ENCODE results near the gene PPIF. TPM values are rescaled to one million over a fixed set of nuclear protein-coding genes. Genes with fewer than 3 reads are reported as not detected.

PPIF gene
- total RNA-seq, 1 donor from 2014 or later: 16.2 TPM

DNA sequence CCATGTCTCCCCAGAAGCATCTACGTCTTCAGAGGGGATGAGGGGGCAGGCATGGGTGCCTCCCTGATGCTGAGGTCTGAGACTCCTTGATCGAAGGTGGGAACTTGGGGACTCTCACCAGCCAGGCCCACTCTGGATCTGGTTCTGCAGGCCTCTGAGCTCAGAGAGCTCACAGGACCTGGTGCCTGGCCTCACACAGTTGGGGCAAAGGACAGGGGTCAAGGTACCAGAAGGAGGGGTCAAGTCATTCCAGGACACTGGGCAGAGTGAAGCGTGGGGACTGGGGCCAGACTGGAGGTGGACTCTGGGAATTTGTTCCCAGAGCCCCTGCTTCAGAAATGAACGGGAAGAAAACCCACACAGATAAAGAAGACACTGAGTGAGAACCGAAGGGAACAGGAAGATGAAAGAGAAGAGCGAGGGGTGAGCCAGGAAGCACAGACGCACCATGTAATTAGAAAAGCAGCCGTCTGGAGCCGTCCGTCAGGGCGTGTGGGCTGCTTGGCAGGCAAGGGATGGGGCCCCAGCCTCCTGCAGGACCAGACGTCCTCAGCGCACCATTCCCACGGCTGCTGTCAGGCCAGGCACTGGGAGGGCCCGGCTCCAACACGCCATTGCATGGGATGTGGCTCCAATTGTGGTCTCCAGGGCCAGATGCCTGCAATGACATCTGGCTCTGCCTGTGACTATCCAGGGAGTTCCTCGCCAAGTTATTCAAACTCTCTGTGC lies 50.5 kb downstream of the PPIF start:
- Mint-ChIP-seq H3K4me3 (ENCODE audit: unreplicated experiment) (no peak overlapping the region), H3K9me3 (ENCODE audit: low read depth) (no peaks in the 10 kb centered on the region), H3K36me3 (ENCODE audit: low read depth) (peaks cover 4% of the 10 kb centered on the region), H3K27ac (ENCODE audit: unreplicated experiment) (peak overlapping the region; percentile 99), H3K27me3 (ENCODE audit: low read depth) (no peaks in the 10 kb centered on the region), H3K4me1 (ENCODE audit: low read depth) (peaks cover 60% of the 10 kb centered on the region)
- DNase-seq (ENCODE audit: low spot score): no peak
- TF ChIP-seq, protein P1, sequence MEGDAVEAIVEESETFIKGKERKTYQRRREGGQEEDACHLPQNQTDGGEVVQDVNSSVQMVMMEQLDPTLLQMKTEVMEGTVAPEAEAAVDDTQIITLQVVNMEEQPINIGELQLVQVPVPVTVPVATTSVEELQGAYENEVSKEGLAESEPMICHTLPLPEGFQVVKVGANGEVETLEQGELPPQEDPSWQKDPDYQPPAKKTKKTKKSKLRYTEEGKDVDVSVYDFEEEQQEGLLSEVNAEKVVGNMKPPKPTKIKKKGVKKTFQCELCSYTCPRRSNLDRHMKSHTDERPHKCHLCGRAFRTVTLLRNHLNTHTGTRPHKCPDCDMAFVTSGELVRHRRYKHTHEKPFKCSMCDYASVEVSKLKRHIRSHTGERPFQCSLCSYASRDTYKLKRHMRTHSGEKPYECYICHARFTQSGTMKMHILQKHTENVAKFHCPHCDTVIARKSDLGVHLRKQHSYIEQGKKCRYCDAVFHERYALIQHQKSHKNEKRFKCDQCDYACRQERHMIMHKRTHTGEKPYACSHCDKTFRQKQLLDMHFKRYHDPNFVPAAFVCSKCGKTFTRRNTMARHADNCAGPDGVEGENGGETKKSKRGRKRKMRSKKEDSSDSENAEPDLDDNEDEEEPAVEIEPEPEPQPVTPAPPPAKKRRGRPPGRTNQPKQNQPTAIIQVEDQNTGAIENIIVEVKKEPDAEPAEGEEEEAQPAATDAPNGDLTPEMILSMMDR (IDR thresholded peaks at IDR 0.05): no peak

DNA sequence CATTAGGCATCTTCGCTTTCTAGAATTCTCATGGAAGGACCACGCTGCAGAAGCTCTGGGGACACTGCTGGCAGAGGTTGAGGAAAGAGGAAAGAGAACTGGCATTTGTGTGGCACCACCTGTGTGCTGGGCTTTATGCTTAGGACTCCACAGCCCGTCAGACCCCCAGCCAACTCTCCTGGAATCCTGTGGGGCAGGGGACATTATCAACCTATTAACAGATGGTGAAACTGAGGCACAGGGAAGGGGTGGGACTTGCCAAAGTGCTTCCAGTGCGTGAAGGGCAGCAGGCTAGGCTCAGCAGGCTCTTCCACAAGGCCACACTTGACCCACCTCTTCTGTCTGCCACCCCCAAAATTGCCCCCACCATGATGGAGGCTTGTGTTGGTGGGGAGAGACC lies 51.4 kb downstream of the PPIF start:
- Mint-ChIP-seq H3K4me1 (ENCODE audit: low read depth) (peaks cover 69% of the 10 kb centered on the region), H3K4me3 (ENCODE audit: unreplicated experiment) (no peak overlapping the region), H3K27me3 (ENCODE audit: low read depth) (no peaks in the 10 kb centered on the region), H3K27ac (ENCODE audit: unreplicated experiment) (peak overlapping the region; percentile 99), H3K36me3 (ENCODE audit: low read depth) (peaks cover 6% of the 10 kb centered on the region), H3K9me3 (ENCODE audit: low read depth) (no peaks in the 10 kb centered on the region)
- no peak for DNase-seq (ENCODE audit: low spot score)
- TF ChIP-seq, protein P1 (IDR thresholded peaks at IDR 0.05): no peak

DNA sequence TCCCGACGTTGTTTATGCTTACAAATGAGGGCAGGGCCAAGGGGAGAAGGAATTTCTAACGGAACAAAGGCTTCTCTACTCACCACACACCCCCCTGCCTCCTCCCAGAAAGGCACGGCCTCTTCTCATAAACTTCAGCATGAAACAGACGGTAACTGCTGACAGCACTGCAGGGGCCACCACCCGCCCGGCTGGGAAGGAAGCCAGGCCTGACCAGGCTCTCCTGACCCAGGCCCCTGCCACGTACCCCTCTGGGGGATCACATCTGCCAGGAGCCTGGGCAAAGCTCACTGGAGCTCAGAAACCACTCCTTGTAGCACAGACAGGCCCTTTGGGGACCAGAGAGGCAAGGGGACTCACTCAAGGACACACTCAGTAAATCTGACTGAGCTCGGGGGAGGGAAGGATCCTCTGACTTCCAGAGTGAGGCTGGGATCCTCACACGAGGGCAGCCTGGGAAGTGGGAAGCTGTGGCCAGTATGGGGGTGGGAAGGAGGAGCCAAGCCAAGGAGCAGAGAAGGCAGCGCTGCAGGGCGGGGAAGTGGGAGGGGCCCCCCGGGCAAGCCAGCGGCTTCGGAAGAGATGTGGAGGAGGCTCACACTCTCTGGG lies 52.1 kb downstream of the PPIF start:
- H3K4me3 Mint-ChIP-seq (ENCODE audit: unreplicated experiment): peak overlapping the region; percentile 41
- no peaks in the 10 kb centered on the region for H3K27me3 Mint-ChIP-seq (ENCODE audit: low read depth)
- TF ChIP-seq, protein P1 (IDR thresholded peaks at IDR 0.05): no peak
- H3K36me3 Mint-ChIP-seq (ENCODE audit: low read depth): peaks cover 3% of the 10 kb centered on the region
- no peak for DNase-seq (ENCODE audit: low spot score)
- H3K9me3 Mint-ChIP-seq (ENCODE audit: low read depth): no peaks in the 10 kb centered on the region
- peak overlapping the region; percentile 99 for H3K27ac Mint-ChIP-seq (ENCODE audit: unreplicated experiment)
- peaks cover 76% of the 10 kb centered on the region for H3K4me1 Mint-ChIP-seq (ENCODE audit: low read depth)

DNA sequence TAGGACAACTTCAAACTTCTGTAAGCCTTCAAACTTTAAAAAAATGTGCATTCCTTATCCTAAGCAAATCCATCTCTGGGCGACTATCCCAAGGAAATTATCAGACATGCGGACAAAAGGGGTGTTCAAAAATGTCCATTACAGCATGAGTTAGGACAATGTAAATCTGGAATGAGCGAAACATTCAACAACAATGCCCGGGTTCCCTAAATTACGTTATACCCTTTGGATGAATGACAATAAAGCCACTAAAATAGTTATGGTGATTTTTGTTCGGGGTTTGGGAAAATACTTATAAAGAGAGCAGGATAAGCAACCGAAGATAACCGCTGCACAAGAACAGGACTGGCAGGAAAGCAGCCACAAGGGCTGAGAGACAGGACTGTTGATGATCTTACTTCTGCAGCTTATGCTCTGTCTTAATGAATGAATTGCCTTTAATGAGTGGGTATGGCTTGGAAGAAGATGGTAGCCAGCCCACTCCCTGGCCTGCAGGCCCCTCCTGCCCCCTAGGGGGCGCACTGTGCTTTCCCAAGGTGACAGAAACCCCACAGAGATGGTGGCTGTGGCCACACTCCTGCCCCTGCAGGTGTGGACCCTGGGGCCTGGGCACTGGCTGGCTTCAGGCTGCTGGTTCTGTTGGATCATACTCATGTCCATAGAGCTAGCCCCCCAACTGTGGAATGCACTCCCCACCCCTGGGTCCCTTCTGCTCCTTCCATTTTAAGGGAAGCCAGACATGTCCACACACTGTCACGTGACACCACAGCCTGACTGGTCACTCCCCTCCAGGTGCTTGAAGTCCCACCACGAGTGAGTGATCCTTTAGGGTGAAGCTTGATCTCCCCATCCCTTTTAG lies 53.1 kb downstream of the PPIF start:
- H3K27ac Mint-ChIP-seq (ENCODE audit: unreplicated experiment): peak overlapping the region; percentile 99
- no peak overlapping the region for H3K4me3 Mint-ChIP-seq (ENCODE audit: unreplicated experiment)
- H3K27me3 Mint-ChIP-seq (ENCODE audit: low read depth): no peaks in the 10 kb centered on the region
- TF ChIP-seq, protein P1 (IDR thresholded peaks at IDR 0.05): peak; percentile 80
- DNase-seq (ENCODE audit: low spot score): no peak
- H3K36me3 Mint-ChIP-seq (ENCODE audit: low read depth): peaks cover 4% of the 10 kb centered on the region
- H3K9me3 Mint-ChIP-seq (ENCODE audit: low read depth): no peaks in the 10 kb centered on the region
- peaks cover 87% of the 10 kb centered on the region for H3K4me1 Mint-ChIP-seq (ENCODE audit: low read depth)
